HCT116 (cell line): ENCODE results near the gene BABAM2.

Experiments
- CBX3 ChIP-seq: IDR thresholded peaks from 2 replicates; pipeline ENCODE4 v1.6.1; 2012; ENCODE audit warnings: low read depth
- CEBPB ChIP-seq: IDR thresholded peaks from 2 replicates; pipeline ENCODE4 v1.6.1; 2012; ENCODE audit warnings: low read depth
- EGR1 ChIP-seq: IDR thresholded peaks from 2 replicates; pipeline ENCODE4 v1.6.1; 2012; ENCODE audit warnings: low read depth
- EZH2 ChIP-seq: fragments of 200-600 bp; sonication (generic); IDR thresholded peaks from 2 replicates; pipeline ENCODE4 v1.6.1; 2017; ENCODE audit warnings: antibody characterized with exemption, mixed run types
- EZH2phosphoT487 ChIP-seq: fragments of 200-600 bp; IDR thresholded peaks from 2 replicates; pipeline ENCODE4 v1.6.1; 2018; ENCODE audit warnings: antibody characterized with exemption, borderline replicate concordance
- POLR2A ChIP-seq: IDR thresholded peaks from 2 replicates; pipeline ENCODE4 v1.7.0; 2011; ENCODE audit warnings: borderline replicate concordance; ENCODE audit not compliant: insufficient read depth, insufficient read length; ENCODE audit errors: extremely low read depth
- POLR2AphosphoS5 ChIP-seq: IDR thresholded peaks from 2 replicates; pipeline ENCODE4 v1.6.1; 2011; ENCODE audit warnings: mild to moderate bottlenecking, low read depth, low read length, moderate library complexity
- SP1 ChIP-seq: IDR thresholded peaks from 2 replicates; pipeline ENCODE4 v1.6.1; 2012; ENCODE audit warnings: low read depth
- SRF ChIP-seq: IDR thresholded peaks from 2 replicates; pipeline ENCODE4 v1.6.1; 2012; ENCODE audit warnings: low read depth
- YY1 ChIP-seq: IDR thresholded peaks from 2 replicates; pipeline ENCODE4 v1.6.1; 2011; ENCODE audit warnings: low read length, low read depth, moderate library complexity, mild to moderate bottlenecking; ENCODE audit not compliant: insufficient replicate concordance; ENCODE audit errors: extremely low read depth
- ZFX ChIP-seq: fragments of 450-650 bp; IDR thresholded peaks from 2 replicates; pipeline ENCODE4 v1.6.1; 2017
- TF ChIP-seq, protein P1 (sequence below), 3 experiments: fragments of 200-600 bp in 1 of 3; sonication (generic) in 1 of 3; IDR thresholded peaks in 2 of 3; conservative IDR thresholded peaks in 1 of 3; 2 replicates each; pipeline ENCODE4 v1.5.1; 2012 to 2017; ENCODE audit warnings: low read depth in 2 of 3, low read length in 2 of 3, antibody characterized with exemption in 1 of 3, borderline replicate concordance in 1 of 3, control low read depth in 1 of 3, mild to moderate bottlenecking in 1 of 3, mixed read lengths in 1 of 3, mixed run types in 1 of 3, moderate library complexity in 1 of 3; ENCODE audit not compliant: insufficient read depth in 1 of 3
- TF ChIP-seq, protein P2 (sequence below): IDR thresholded peaks from 2 replicates; pipeline ENCODE4 v1.6.1; 2011; ENCODE audit warnings: mild to moderate bottlenecking, low read length, moderate library complexity; ENCODE audit not compliant: insufficient replicate concordance; ENCODE audit errors: extremely low read depth

DNA sequence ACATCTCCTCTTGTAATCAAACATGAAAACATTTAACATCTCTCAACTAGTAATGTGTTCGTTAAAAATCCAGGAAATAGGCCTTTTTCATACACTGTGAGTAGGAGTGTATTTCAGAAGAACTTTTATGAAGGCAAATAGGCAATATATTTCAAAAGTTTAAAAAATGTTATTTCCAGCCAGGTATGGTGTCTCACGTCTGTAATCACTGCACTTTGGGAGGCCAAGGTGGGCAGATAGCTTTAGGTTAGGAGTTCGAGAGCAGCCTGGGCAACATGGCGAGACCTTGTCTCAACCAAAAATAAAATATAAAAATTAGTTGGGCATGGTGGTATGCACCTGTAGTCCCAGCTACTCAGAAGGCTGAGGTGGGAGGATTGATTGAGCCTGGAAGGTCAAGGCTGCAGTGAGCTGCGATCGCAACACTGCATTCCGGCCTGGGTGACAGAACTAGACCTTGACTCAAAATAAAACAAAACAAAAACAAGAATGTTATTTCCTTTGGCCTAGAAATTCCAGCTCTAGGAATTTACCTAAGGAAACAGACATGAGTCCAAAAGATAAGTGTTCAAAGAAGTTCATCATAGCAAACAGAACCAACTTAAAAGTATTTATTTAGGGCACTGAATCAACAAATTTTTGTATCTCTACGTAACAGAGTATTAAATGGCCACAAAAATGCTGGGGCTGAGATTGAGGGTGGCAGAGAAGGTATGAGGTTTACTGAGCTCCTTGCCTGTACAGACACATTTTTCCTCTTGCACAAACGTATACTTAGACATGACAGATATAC is 15.2 kb upstream of the BABAM2 start:
- TF ChIP-seq, protein P1, sequence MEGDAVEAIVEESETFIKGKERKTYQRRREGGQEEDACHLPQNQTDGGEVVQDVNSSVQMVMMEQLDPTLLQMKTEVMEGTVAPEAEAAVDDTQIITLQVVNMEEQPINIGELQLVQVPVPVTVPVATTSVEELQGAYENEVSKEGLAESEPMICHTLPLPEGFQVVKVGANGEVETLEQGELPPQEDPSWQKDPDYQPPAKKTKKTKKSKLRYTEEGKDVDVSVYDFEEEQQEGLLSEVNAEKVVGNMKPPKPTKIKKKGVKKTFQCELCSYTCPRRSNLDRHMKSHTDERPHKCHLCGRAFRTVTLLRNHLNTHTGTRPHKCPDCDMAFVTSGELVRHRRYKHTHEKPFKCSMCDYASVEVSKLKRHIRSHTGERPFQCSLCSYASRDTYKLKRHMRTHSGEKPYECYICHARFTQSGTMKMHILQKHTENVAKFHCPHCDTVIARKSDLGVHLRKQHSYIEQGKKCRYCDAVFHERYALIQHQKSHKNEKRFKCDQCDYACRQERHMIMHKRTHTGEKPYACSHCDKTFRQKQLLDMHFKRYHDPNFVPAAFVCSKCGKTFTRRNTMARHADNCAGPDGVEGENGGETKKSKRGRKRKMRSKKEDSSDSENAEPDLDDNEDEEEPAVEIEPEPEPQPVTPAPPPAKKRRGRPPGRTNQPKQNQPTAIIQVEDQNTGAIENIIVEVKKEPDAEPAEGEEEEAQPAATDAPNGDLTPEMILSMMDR (IDR thresholded peaks at IDR 0.05 in 2 of 3, conservative IDR thresholded peaks at IDR 0.05 in 1 of 3; ENCODE audit: borderline replicate concordance in 1 of 3, insufficient read depth in 1 of 3, low read depth in 2 of 3, low read length in 2 of 3): no peak
- TF ChIP-seq YY1 (no peak), SP1 (no peak), EZH2 (no peak), SRF (no peak), POLR2AphosphoS5 (no peak), POLR2A (no peak), EGR1 (no peak), CBX3 (no peak), ZFX (no peak), CEBPB (no peak), EZH2phosphoT487 (no peak)
- TF ChIP-seq, protein P2, sequence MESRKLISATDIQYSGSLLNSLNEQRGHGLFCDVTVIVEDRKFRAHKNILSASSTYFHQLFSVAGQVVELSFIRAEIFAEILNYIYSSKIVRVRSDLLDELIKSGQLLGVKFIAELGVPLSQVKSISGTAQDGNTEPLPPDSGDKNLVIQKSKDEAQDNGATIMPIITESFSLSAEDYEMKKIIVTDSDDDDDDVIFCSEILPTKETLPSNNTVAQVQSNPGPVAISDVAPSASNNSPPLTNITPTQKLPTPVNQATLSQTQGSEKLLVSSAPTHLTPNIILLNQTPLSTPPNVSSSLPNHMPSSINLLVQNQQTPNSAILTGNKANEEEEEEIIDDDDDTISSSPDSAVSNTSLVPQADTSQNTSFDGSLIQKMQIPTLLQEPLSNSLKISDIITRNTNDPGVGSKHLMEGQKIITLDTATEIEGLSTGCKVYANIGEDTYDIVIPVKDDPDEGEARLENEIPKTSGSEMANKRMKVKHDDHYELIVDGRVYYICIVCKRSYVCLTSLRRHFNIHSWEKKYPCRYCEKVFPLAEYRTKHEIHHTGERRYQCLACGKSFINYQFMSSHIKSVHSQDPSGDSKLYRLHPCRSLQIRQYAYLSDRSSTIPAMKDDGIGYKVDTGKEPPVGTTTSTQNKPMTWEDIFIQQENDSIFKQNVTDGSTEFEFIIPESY: no peak
